ENCODE data around the gene C12orf76.
"Not testable (repeated sequence)": the region's sequence is repeated elsewhere in the genome, so short reads cannot be mapped to it uniquely, and the experiment has no call there.

The C12orf76 gene

GRCh38 chr12:110048242-110049027 is at the start of gene C12orf76:
TSS of gene C12orf76 (minus strand) at chr12:110048522. CDS start at chr12:110048495, 27 bp downstream.
- DNase-seq, result peak; percentile 86

GRCh38 chr12:110093631-110094311 is 45.4 kb upstream of the C12orf76 start:
- DNase-seq, result no peak

GRCh38 chr12:110091136-110091711 is 42.9 kb upstream of the C12orf76 start:
- DNase-seq, result no peak

GRCh38 chr12:110090266-110091135 is 42.2 kb upstream of the C12orf76 start:
- DNase-seq, result no peak

GRCh38 chr12:110088936-110089335 is 40.6 kb upstream of the C12orf76 start:
- no peak for DNase-seq

GRCh38 chr12:110088216-110088615 is 39.9 kb upstream of the C12orf76 start:
- DNase-seq, result not testable (repeated sequence)

- no peak for DNase-seq
Observed at GRCh38 chr12:110084314-110085015, 36.1 kb upstream of the C12orf76 start.

GRCh38 chr12:110080410-110080809 is 32.1 kb upstream of the C12orf76 start:
- DNase-seq, result no peak

- DNase-seq, result no peak
Observed at GRCh38 chr12:110079477-110080400, 31.4 kb upstream of the C12orf76 start.

- DNase-seq, result no peak
Observed at GRCh38 chr12:110077800-110078199, 29.5 kb upstream of the C12orf76 start.

- no peak for DNase-seq
Observed at GRCh38 chr12:110075880-110076279, 27.6 kb upstream of the C12orf76 start.

GRCh38 chr12:110074089-110074488 is 25.8 kb upstream of the C12orf76 start:
- DNase-seq, result no peak

- no peak for DNase-seq
Observed at GRCh38 chr12:110073049-110073831, 24.9 kb upstream of the C12orf76 start.

GRCh38 chr12:110072636-110073035 is 24.3 kb upstream of the C12orf76 start:
- DNase-seq, result not testable (repeated sequence)

- DNase-seq, result no peak
Observed at GRCh38 chr12:110071967-110072366, 23.6 kb upstream of the C12orf76 start.

GRCh38 chr12:110071504-110071903 is 23.2 kb upstream of the C12orf76 start:
- DNase-seq, result no peak

- DNase-seq, result no peak
Observed at GRCh38 chr12:110068654-110069053, 20.3 kb upstream of the C12orf76 start.

- DNase-seq, result not testable (repeated sequence)
Observed at GRCh38 chr12:110068115-110068514, 19.8 kb upstream of the C12orf76 start.

GRCh38 chr12:110067531-110067930 is 19.2 kb upstream of the C12orf76 start:
- no peak for DNase-seq

GRCh38 chr12:110065540-110065939 is 17.2 kb upstream of the C12orf76 start:
- no peak for DNase-seq
